Adipocyte (in vitro differentiated cells): Measurements from ENCODE around the gene DOCK3.
"Not testable (repeated sequence)": the region's sequence is repeated elsewhere in the genome, so short reads cannot be mapped to it uniquely, and the experiment has no call there.

Source experiments
- DNase-seq: peaks from one replicate; pipeline ENCODE4 v3.0.0-alpha.2; 2015; ENCODE audit warnings: low read depth
- H3K27me3 ChIP-seq: replicated peaks from 2 replicates; pipeline ENCODE4 v1.7.0; 2013; ENCODE audit warnings: mild to moderate bottlenecking, low read length, moderate library complexity; ENCODE audit not compliant: control insufficient read depth, insufficient read depth
- H3K36me3 ChIP-seq: 2 replicates; pipeline ENCODE4 v1.7.0; 2013; ENCODE audit warnings: low read length, mild to moderate bottlenecking, moderate library complexity; ENCODE audit not compliant: control insufficient read depth, insufficient read depth, severe bottlenecking
- H3K4me1 ChIP-seq: 2 replicates; pipeline ENCODE4 v1.7.0; 2013; ENCODE audit warnings: mild to moderate bottlenecking, low read length, moderate library complexity; ENCODE audit not compliant: control insufficient read depth, insufficient read depth
- H3K4me3 ChIP-seq: 2 replicates; pipeline ENCODE4 v1.7.0; 2013; ENCODE audit warnings: mild to moderate bottlenecking, low read length, moderate library complexity
- H3K9ac ChIP-seq: 2 replicates; pipeline ENCODE4 v1.7.0; 2013; ENCODE audit warnings: mild to moderate bottlenecking, low read length, moderate library complexity
- H3K9me3 ChIP-seq: 2 replicates; pipeline ENCODE4 v1.7.0; 2013; ENCODE audit warnings: mild to moderate bottlenecking, low read length, moderate library complexity; ENCODE audit not compliant: control insufficient read depth

DOCK3 gene

DNA sequence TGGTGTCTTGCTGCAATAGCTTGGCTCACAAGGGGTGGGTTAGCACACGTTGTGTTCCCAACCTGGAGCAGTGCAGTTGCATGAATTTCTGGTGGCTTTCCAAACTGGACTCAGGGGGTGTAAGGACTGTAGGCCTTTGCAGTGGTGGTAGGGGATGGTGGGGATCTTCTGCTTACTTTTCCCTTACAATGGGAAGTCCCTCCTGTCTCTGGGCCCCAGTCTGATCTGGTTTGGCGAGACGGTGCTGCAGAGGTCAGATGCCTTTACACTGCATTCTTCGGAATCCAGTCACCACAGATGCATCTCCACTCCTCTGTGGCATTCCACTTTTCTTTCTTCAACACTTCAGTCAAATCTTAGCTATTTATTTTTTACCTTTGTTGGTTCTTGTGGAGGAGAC, 132.1 kb downstream of the DOCK3 start:
- H3K9ac ChIP-seq: no peak overlapping the region
- no peaks in the 10 kb centered on the region for H3K4me1 ChIP-seq
- no peaks in the 10 kb centered on the region for H3K36me3 ChIP-seq
- no peaks in the 10 kb centered on the region for H3K27me3 ChIP-seq
- no peak for DNase-seq
- H3K9me3 ChIP-seq: peaks cover 9% of the 10 kb centered on the region
- H3K4me3 ChIP-seq: no peak overlapping the region

DNA sequence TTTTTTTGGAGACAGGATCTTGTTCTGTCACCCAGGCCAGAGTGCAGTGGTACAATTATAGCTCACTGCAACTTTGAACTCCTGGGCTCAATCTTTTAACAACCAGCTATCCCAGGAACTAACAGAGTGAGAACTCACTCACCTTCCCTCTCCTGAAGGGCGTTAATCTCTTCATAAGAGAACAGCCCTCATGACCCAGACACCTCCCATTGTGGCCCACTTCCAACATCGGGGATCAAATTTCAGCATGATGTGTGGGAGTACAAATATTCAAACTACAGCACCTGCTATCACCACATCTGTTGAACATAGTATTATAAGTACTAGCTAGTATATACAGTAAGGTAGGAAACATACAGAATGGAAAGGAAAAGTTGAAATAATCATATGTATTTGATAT, 132.5 kb downstream of the DOCK3 start:
- Histone ChIP-seq H3K27me3 (no peaks in the 10 kb centered on the region), H3K9me3 (peaks cover 4% of the 10 kb centered on the region), H3K9ac (no peak overlapping the region), H3K36me3 (no peaks in the 10 kb centered on the region), H3K4me3 (no peak overlapping the region), H3K4me1 (no peaks in the 10 kb centered on the region)
- DNase-seq: no peak

DNA sequence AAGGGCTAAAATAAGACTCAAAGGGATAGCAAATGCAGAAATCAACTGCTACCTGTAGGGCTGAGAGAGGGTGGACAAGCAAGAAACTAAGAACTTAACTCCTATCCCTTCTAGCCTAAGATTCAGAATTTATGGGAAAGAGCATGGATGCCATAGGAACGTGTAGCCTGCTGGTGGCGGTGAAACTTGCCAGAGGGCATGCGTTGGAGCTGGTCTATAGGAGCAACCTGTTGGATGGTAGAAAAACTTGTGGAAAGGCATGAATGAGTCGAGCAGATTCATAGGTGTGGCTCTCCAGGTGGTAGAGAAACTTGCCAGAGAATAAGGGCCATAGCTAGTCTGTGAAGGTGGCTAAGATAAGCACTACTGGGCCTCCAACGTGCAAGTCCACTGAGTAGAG, 137.2 kb downstream of the DOCK3 start:
- Histone ChIP-seq H3K9ac (no peak overlapping the region), H3K36me3 (no peaks in the 10 kb centered on the region), H3K27me3 (no peaks in the 10 kb centered on the region), H3K4me3 (no peak overlapping the region), H3K9me3 (no peaks in the 10 kb centered on the region), H3K4me1 (no peaks in the 10 kb centered on the region)
- no peak for DNase-seq

DNA sequence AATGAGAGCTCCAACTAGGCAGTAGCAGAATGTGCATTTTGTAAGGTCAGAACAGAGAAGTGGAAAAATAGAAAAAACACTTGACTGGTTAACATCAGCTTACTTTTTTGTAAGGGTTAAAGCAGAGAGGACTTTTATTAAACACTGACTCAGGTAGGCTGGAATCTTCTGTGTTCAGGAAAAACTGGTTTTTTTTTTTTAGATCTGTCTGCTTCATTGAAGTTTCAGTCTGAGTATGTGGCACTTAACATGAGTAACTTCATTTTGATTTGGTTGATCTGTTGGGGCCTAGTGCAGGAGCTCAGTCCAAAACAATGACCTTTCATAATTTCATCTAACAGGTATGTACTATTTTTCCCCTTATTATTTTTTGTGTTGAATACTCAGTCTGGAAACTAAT, 141.1 kb downstream of the DOCK3 start:
- Histone ChIP-seq H3K9me3 (no peaks in the 10 kb centered on the region), H3K4me3 (no peak overlapping the region), H3K9ac (no peak overlapping the region), H3K4me1 (no peaks in the 10 kb centered on the region), H3K36me3 (no peaks in the 10 kb centered on the region), H3K27me3 (no peaks in the 10 kb centered on the region)
- DNase-seq: no peak

DNA sequence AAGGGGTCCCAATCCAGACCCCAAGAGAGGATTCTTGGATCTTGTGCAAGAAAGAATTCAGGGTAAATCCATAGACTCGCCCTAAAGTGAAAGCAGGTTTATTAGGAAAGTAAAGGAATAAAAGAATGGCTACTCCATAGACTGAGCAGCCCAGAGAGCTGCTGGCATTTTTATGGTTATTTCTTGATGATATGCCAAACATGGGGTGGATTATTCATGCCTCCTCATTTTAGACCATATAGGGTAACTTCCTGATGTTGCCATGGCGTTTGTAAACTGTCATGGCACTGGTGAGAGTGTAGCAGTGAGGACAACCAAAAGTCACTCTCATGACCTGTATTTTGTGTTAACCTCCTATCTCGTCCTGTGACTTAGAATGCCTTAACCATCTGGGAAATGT, 142.2 kb downstream of the DOCK3 start:
- Histone ChIP-seq H3K36me3 (no peaks in the 10 kb centered on the region), H3K4me3 (no peak overlapping the region), H3K4me1 (no peaks in the 10 kb centered on the region), H3K9me3 (no peaks in the 10 kb centered on the region), H3K27me3 (no peaks in the 10 kb centered on the region), H3K9ac (no peak overlapping the region)
- DNase-seq: no peak

DNA sequence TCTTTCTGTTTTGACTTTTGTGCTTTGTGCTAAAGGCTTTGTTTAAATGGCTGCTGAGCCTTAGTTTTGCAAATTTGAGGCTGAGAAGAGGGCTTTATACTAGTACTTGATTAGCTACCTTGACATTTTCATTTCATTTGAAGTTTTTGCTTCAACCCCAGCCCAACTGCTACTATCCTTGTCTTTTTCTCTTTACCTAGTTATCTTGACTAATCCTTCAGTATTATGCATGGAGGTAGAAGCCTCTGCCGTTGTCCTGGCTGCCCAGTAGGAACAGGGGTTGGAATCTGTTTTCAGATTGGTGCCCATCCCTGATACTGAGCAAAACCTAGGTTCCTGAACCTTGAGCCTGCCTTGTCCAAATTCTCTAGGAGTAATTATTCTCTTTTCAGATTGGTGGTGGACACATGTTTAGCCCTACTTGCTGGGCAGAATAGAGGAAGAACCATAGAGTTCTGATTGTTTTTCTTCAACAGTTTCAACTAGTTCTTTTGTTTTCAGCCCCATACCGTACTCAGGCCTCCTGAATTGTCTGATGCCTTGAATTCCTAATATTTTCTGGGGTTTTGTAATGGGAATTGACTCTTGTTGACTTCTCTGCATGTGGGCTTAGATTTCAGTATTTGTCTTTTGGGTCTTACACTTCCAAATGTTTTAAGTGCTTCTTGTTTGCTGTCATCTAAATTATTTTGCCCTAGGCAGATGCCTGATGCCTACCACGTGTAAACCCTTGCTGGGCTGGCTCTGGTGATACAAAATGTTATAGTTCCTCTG, 143.2 kb downstream of the DOCK3 start:
- no peaks in the 10 kb centered on the region for H3K36me3 ChIP-seq
- no peak overlapping the region for H3K4me3 ChIP-seq
- no peaks in the 10 kb centered on the region for H3K4me1 ChIP-seq
- no peaks in the 10 kb centered on the region for H3K9me3 ChIP-seq
- H3K9ac ChIP-seq: no peak overlapping the region
- no peak for DNase-seq
- no peaks in the 10 kb centered on the region for H3K27me3 ChIP-seq

DNA sequence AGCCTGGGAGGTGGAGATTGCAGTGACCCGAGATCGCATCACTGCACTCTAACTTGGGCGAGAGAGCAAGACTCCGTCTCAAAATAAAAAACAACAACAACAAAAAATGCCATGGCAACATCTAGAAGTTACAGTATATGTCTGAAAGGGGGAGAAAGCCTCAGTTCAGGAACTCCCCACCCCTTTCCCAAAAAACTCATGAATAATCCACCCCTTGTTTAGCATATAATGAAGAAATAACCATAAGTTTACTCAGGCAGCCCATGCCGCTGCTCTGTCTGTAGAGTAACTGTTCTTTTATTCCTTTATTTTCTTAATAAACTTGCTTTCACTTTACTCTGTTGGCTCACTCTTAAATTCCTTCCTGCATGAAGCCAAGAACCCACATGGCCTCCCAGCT, 145.2 kb downstream of the DOCK3 start:
- no peak for DNase-seq
- H3K4me1 ChIP-seq: no peaks in the 10 kb centered on the region
- no peaks in the 10 kb centered on the region for H3K9me3 ChIP-seq
- H3K4me3 ChIP-seq: no peak overlapping the region
- H3K9ac ChIP-seq: no peak overlapping the region
- no peaks in the 10 kb centered on the region for H3K36me3 ChIP-seq
- H3K27me3 ChIP-seq: no peaks in the 10 kb centered on the region

DNA sequence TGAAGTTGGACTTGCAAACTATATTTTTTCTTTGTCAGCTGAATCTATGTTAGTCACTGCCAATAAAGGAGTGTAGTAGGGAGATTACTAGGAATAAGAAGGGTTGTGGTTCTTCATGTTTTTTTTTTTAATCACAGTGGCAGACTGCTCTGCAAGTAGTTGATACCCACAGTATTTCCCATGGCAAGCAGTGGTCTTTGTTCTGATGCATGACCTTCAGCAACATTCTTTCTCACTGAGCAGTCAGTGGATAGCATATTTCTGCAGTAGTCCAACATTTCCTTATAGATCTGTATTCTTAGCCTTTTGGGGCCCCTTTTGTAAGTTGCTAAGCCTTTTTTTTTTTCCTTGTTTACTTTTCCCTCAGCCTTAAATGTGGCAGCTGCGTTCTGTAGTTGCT, 151.1 kb downstream of the DOCK3 start:
- Histone ChIP-seq H3K9me3 (no peaks in the 10 kb centered on the region), H3K9ac (no peak overlapping the region), H3K27me3 (no peaks in the 10 kb centered on the region), H3K4me1 (no peaks in the 10 kb centered on the region), H3K4me3 (no peak overlapping the region), H3K36me3 (no peaks in the 10 kb centered on the region)
- DNase-seq: no peak

DNA sequence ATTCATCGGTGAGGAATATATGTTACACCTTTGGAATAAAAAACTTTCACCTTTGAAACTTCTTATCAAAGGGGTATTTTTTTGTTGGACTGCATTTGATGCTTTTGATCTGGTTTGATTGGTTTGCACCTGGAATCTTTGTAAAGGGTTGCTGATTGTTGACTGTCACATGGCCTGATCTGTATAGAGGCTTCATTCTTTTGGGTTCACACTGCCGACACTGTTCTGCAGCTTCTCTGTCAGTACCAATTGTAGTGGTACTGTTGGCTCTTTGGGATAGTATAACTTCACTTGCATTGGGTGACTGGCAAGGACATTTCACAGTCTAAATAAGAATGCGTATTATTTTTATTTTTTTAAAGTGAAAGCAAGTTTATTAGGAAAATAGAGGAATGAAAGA, 155.7 kb downstream of the DOCK3 start:
- DNase-seq: no peak
- H3K4me1 ChIP-seq: no peaks in the 10 kb centered on the region
- no peaks in the 10 kb centered on the region for H3K36me3 ChIP-seq
- no peak overlapping the region for H3K9ac ChIP-seq
- no peaks in the 10 kb centered on the region for H3K27me3 ChIP-seq
- H3K9me3 ChIP-seq: peaks cover 3% of the 10 kb centered on the region
- no peak overlapping the region for H3K4me3 ChIP-seq

DNA sequence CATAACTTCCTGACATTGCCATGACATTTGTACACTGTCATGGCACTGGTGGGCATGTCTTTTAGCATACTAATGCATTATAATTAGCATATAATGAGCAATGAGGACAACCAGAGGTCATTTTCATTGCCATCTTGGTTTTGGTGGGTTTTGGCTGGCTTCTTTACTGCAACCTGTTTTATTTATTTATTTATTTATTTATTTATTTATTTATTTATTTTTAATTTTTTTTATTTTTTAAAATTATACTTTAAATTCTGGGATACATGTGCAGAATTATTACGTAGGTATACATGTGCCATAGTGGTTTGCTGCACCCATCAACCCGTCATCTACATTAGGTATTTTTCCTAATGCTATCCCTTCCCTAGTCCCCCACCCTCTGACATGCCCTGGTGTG, 156.3 kb downstream of the DOCK3 start:
- H3K9ac ChIP-seq, H3K27me3 ChIP-seq, H3K36me3 ChIP-seq, H3K4me1 ChIP-seq, DNase-seq, H3K4me3 ChIP-seq, H3K9me3 ChIP-seq: not testable (repeated sequence)

DNA sequence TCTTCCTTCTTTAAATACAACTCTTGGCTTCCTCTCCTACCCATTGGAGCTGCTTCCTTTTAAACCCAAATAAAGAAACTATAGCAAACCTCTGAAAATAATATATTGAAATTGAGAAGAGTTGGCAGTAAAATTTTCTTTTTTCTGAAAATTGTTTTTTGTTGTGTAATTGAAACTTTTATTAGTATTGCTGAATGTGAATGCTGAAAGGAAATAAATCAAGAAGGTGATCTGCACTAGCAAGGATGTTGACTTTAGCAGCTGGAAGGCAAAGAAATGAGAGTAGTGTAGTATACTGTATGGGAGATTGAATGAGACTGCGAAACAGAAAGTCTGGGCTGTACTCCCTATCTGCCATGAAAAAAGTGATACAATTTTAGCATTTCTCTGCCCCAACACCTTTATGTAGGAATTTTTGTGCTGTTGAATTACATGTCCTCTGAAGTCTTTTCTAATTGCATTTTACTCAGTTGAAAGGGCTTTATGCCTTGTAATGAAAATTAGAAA, 166.3 kb downstream of the DOCK3 start:
- Histone ChIP-seq H3K36me3 (no peaks in the 10 kb centered on the region), H3K9ac (no peak overlapping the region), H3K27me3 (no peaks in the 10 kb centered on the region), H3K4me3 (no peak overlapping the region), H3K9me3 (no peaks in the 10 kb centered on the region), H3K4me1 (no peaks in the 10 kb centered on the region)
- no peak for DNase-seq

DNA sequence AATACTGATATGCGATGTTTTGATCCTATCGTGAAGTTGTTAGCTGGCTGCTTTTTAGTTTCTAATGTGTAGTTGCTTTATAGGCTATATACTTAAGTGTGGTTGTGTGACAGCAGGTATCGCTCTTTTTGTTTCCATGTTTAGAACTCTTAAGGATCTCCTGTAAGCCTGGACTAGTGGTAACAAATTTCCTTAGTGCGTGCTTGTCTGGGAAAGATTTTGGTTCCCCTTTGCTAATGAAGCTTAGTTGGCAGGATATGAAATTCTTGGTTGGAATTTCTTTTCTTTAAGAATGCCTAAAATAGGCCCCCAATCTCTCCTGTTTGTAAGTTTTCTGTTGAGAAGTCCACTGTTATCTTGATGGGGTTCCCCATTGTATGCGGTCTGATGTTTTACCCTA, 173.6 kb downstream of the DOCK3 start:
- no peaks in the 10 kb centered on the region for H3K36me3 ChIP-seq
- no peak overlapping the region for H3K4me3 ChIP-seq
- H3K9ac ChIP-seq: no peak overlapping the region
- no peaks in the 10 kb centered on the region for H3K27me3 ChIP-seq
- no peaks in the 10 kb centered on the region for H3K4me1 ChIP-seq
- no peak for DNase-seq
- peaks cover 6% of the 10 kb centered on the region for H3K9me3 ChIP-seq
